ENCODE measurements around the gene CFAP141.

The CFAP141 gene

DNA sequence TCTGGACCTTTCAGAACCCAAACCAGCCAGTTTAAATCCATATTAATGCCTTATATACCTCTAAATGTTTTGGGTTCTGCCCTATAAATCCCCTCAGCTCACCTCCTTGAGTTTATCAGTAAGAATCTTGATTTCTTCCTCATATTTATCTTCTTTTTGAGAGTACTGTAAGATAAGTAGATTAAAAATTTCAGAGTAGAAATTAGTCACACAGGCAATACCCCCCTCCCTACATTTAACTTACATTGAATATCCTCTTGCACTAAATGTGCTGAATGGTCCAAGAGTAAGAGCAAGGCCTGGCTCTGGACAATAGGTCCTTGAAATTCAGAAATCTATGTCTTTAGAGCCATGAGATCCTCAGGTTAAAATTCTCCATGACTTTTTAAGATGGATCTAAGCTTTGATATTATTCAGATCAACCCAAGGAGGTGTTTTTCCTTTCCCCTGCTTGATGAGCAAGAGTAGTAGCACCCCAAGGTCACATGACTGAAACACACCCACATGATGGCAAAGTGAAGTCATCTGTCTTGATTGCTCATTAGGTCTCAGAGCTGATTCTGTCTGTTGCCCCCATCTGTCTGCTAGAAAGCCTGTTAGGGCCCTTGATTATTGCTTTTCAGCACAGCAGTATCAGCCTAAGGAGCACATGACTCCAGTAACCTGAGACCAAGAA lies 35.4 kb downstream of the CFAP141 start:
- DNase-seq = no peak

DNA sequence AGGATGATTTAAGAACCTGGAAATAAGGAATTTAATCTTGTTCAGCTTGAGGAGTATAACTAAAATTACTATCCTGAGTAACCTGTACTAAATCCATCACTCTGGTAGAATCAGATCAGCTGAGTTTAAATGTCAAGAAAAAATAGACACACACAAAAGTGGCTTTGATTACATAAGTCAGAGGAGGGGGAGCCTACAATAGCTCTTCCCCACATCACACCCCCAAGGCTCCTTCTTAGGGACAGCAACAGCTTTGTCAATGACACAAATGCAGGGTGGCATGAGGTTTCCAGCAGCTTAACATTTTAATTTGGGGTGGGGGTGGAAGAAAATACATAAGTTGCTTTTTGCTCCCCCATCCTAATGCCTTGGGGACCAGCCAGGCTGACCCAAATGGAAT lies 38.7 kb downstream of the CFAP141 start:
- no peak for DNase-seq

DNA sequence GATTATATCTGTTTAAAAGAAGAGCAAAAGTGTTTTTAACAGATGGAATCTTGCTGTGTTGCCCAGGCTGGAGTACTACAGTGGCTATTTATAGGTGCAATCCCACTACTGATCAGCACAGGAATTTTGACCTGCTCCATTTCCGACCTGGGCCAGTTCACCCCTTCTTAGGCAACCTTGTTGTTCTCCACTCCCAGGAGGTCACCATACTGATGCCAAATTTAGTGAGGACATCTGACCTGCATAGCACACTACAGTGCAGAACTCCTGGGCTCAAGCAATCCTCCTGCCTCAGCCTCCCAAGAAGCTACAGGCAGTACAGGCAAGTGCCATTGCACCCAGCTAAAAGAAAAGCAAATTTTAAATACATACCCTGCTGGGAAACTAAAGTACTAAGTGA lies 39.9 kb downstream of the CFAP141 start:
- DNase-seq = no peak

DNA sequence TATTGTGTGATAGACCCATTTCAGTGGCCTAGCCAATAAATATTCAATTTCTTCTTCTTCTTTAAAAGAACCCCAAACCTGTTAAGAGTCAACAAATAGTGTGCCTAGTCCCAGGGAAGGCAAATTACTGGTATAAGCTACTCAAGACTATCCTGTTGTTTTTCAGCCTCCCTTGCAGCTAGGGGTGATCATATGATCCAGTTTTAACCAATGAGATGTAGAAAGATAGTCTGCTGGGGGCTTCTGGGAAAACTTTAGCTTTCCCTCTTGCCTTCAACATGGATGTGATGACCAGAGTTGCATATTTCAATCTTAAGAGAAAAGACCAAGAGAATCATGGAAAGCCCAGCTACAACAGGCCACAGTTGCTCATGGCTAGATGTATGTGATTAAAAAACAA lies 46.6 kb downstream of the CFAP141 start:
- no peak for DNase-seq

DNA sequence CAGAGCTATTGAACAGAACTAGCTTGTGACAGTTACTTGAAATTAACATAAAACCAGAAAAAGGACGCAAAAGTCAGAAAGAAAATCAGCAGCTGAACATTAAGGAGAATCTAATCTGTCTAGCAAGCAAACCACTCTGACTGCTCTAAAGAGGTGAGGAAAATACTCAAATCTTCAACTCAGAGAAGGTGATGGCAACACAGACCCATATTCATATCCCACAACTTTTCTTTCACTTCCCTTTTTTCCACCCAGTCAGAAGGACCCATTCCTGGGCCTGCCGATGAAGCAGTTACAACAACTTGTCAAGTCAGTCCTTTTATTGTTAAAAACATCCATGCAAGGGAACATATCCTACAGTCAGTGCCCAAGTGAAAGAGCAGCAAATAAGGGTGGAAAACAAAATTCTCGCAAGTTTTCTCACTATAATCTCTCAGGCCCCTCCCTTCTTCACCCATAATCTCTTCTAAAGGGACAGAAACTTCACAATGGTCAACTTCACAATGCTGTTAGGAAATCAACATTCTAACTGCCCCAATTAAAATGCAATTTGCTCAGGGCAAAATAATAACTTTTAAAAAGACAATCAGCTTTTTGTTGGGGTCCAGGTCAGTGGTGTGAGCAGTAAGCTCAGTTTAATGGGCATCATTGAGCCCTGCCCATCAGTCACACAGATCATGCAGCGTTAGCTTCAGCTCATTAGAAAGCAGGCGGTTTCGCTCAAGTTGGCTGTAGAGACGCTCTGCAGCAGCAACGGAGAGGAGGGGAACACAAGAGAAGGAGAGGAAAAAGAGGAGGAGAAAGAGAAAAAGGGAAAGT lies 47.6 kb downstream of the CFAP141 start:
- DNase-seq = no peak

DNA sequence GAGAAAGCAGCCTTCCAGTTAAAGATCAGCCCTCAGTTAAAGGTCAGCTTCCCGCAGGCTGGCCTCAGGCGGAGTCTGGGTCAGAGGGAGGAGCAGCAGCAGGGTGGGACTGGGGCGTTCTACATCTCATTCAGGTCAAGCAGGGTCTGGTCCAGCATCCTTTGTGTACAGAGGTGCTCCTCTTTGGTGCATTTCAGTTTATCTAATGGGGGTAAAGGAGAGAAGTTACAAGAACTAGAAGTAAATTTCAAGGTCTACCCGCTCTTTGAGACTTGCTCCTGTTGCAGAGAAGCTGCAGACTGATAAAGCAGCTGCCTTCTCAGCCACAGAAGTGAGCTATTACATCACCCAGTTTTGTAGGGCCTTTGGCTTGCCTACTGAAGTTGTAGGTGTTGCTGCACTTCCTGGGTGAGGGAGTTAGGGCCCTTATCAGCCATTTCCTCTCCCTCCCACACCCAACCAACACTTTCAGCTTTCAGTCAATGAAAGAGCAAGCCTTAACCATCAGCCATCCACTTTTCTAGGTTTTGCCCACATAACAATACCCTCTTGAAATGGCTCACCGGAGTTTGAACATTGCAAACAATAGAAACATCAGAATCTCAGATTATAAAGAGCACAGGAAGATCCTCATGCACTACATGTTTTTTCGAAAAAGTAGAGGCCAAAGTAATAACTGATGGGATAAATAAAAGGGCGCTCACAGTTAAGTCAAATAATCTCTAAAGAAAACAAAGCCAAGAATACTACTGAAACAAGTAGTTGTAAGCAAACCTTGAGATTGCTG lies 48.4 kb downstream of the CFAP141 start:
- DNase-seq = peak; percentile 84

DNA sequence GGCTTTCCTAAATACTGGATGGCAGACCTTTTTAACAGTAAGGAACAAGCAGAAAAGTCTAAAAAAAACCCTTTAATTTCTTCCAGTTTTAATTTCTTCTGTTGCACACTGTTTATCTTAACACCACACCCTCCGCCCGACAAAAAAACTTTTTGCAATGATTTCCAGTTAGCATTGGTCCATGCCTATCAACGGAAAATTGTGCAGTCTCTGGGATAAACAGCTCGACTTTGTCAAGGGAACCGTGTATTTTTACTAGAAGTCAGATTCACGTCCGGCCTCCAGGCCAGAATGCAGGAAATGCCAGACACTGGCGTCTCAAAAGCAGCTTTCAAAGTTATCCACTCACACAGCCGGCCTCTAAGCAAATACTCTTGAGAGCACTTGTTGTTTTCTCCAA lies 50.9 kb downstream of the CFAP141 start:
- no peak for DNase-seq

DNA sequence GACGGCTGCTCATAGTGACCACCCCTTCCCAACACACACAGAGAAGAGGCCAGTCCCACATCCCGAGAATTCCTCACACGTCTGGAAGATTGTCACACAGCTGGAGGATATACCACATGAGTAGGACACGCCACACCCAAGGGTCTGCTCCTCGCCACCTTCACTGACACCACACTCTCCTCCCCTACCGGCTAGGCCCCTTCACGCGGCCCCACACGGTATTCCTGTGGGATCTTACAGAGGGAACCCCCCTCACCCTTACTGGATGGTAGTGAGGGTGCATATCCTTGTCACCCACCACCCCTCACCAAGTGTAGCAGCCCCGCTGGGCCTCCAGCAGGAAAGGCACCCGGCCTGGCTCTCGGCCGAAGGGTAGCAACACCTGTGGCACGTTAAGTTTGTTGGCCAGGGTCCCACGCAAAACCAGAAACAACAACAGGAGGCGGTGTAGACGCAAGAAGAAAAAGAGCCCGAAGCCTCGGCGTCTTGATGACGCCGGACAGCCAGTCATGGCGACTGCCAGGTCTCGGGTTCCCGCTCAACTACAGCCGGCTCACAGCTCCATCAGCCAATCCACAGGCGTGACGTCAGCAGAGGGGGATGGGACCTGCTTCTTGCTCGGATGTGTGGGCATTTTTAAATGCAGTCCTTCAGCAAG lies 51.5 kb downstream of the CFAP141 start, which contains the start of gene NUP210L:
NUP210L (minus strand) TSS at position 540 of the 658 bp plus-strand sequence.
- DNase-seq = no peak

DNA sequence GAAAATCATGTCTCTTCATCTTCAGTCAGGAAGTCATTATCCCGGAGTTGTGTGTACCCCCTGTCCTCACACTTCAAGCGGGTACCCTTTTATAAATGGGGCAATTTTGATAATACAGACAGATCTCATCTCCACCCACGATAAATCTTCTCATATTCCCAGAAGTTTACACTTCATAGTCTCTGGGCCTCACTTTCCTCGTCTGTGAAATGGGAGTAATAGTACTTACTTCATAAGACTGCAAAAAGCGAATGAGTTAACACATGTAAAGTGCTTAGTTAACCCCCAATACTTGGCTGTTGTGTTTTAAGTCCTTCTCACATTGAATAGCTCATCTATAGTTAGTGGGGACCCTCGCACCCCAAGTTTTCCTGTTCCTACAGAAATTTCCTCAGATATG lies 52.1 kb downstream of the CFAP141 start:
- DNase-seq = no peak

DNA sequence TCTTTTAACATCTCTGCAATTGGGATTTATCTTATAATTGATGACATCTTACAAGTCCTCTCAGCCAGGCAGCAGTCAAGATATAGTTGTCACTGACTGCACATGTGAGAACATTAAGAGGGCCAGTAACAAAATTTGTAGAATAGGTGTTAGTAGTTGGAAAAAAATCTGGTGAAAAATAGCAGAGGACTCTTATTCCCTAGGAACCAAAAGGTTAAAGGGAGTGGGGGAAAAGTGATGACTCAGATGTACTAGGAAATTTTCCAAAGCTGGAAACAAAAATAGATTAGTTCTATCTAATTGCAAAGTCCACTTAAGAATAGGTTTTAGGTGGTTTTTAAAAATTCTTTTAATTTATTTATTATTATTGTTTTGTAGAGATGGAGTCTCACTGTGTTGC lies 54.8 kb downstream of the CFAP141 start:
- no peak for DNase-seq

All from CD4-positive, alpha-beta T cell treated with Interleukin-12 subunit alpha and Interleukin-12 subunit beta, for 1 hour (primary cell).